ENCODE measurements around the gene FGFBP2. TPM values are rescaled to one million over a fixed set of nuclear protein-coding genes. Genes with fewer than 3 reads are reported as not detected.

The FGFBP2 gene
- total and polyA plus RNA-seq, 2 donors (not counting 1 experiment from before 2014, with no cell fraction given), result 0.59 to 0.82 TPM

- Histone ChIP-seq H3K9ac (ENCODE audit: low read length) (no peak overlapping the region), H3K9me3 (ENCODE audit: control extremely low read depth in 1 of 3, control insufficient read depth in 2 of 3, insufficient read depth in 1 of 3, low read length in 2 of 3) (no peaks in the 10 kb centered on the region), H3K4me1 (ENCODE audit: control insufficient read depth in 2 of 2, insufficient read depth in 2 of 2, low read length in 2 of 2) (no peaks in the 10 kb centered on the region), H3K4me3 (ENCODE audit: control extremely low read depth in 1 of 5, extremely low read depth in 1 of 5, insufficient read depth in 1 of 5, low read depth in 2 of 5, low read length in 4 of 5) (no peak overlapping the region), H3K27ac (ENCODE audit: low read length in 2 of 2) (no peak overlapping the region), H3K4me2 (replicated peaks; ENCODE audit: low read depth, low read length, poor library complexity, severe bottlenecking) (no peak overlapping the region), H2AFZ (ENCODE audit: insufficient read depth, low read depth, low read length, poor library complexity, severe bottlenecking) (no peak overlapping the region), H3K36me3 (replicated peaks in 1 of 2; ENCODE audit: control extremely low read depth in 1 of 2, control insufficient read depth in 1 of 2, extremely low read depth in 1 of 2, insufficient read depth in 2 of 2, low read length in 1 of 2) (no peaks in the 10 kb centered on the region), H3K27me3 (replicated peaks in 1 of 4; ENCODE audit: control extremely low read depth in 1 of 4, control insufficient read depth in 3 of 4, insufficient read depth in 4 of 4, low read length in 3 of 4) (peaks cover 0 to 2% (median 0%) of the 10 kb centered on the region in 4 experiments), H3K79me2 (ENCODE audit: control insufficient read depth, insufficient read depth, low read length) (no peaks in the 10 kb centered on the region), H4K20me1 (ENCODE audit: control insufficient read depth, insufficient read depth, low read length, poor library complexity, severe bottlenecking) (no peaks in the 10 kb centered on the region)
- Mint-ChIP-seq H3K27ac (no peak overlapping the region), H3K4me3 (no peak overlapping the region), H3K4me1 (peaks cover 12% of the 10 kb centered on the region), H3K9me3 (ENCODE audit: insufficient read depth) (no peaks in the 10 kb centered on the region), H3K27me3 (peaks cover 10% of the 10 kb centered on the region)
- TF ChIP-seq CTCF (IDR thresholded peaks at IDR 0.05), result no peak
- TF ChIP-seq EZH2 (IDR thresholded peaks at IDR 0.05; ENCODE audit: borderline replicate concordance, insufficient read depth, low read depth, low read length, poor library complexity, severe bottlenecking), result no peak
- ChIA-PET CTCF (no interaction called here), POLR2A (interaction anchor here (1.0 kb wide), 1 partner anchor 137 kb away, joined by 3 read pairs; no protein-coding TSS in a partner anchor)
- ATAC-seq (ENCODE audit: low read depth) (no peak), DNase-seq (no peak)
- WGBS (ENCODE audit: insufficient coverage), result 74% methylated on average over 4 of the region's 4 CpGs
- intact Hi-C loops (cut with micrococcal nuclease), result no loop called here
Observed at GRCh38 chr4:15936495-15936894, 26.5 kb downstream of the FGFBP2 start.

GRCh38 chr4:15935504-15936402 is 27.2 kb downstream of the FGFBP2 start:
- H3K79me2 ChIP-seq (ENCODE audit: control insufficient read depth, insufficient read depth, low read length), result no peaks in the 10 kb centered on the region
- H3K9me3 ChIP-seq (ENCODE audit: control extremely low read depth in 1 of 3, control insufficient read depth in 2 of 3, insufficient read depth in 1 of 3, low read length in 2 of 3), result no peaks in the 10 kb centered on the region
- no peak overlapping the region for H3K4me2 ChIP-seq (replicated peaks; ENCODE audit: low read depth, low read length, poor library complexity, severe bottlenecking)
- peaks cover 0 to 1% of the 10 kb centered on the region in 2 donors for H3K4me1 ChIP-seq (ENCODE audit: control insufficient read depth in 2 of 2, insufficient read depth in 2 of 2, low read length in 2 of 2)
- POLR2A ChIA-PET, result no interaction called here
- no peak for TF ChIP-seq CTCF (IDR thresholded peaks at IDR 0.05)
- TF ChIP-seq EZH2 (IDR thresholded peaks at IDR 0.05; ENCODE audit: borderline replicate concordance, insufficient read depth, low read depth, low read length, poor library complexity, severe bottlenecking), result no peak
- H3K27me3 ChIP-seq (replicated peaks in 1 of 4; ENCODE audit: control extremely low read depth in 1 of 4, control insufficient read depth in 3 of 4, insufficient read depth in 4 of 4, low read length in 3 of 4), result no peaks in the 10 kb centered on the region
- H3K9ac ChIP-seq (ENCODE audit: low read length), result no peak overlapping the region
- no peak overlapping the region for H3K27ac ChIP-seq (ENCODE audit: low read length in 2 of 2)
- H3K4me3 ChIP-seq (ENCODE audit: control extremely low read depth in 1 of 5, extremely low read depth in 1 of 5, insufficient read depth in 1 of 5, low read depth in 2 of 5, low read length in 4 of 5), result no peak overlapping the region
- Mint-ChIP-seq H3K27ac (no peak overlapping the region), H3K9me3 (ENCODE audit: insufficient read depth) (no peaks in the 10 kb centered on the region), H3K4me3 (no peak overlapping the region), H3K4me1 (peaks cover 20% of the 10 kb centered on the region), H3K27me3 (peaks cover 10% of the 10 kb centered on the region)
- DNase-seq (no peak), ATAC-seq (ENCODE audit: low read depth) (no peak)
- no peak overlapping the region for H2AFZ ChIP-seq (ENCODE audit: insufficient read depth, low read depth, low read length, poor library complexity, severe bottlenecking)
- intact Hi-C loops (cut with micrococcal nuclease), result no loop called here
- H4K20me1 ChIP-seq (ENCODE audit: control insufficient read depth, insufficient read depth, low read length, poor library complexity, severe bottlenecking), result no peaks in the 10 kb centered on the region
- no peaks in the 10 kb centered on the region for H3K36me3 ChIP-seq (replicated peaks in 1 of 2; ENCODE audit: control extremely low read depth in 1 of 2, control insufficient read depth in 1 of 2, extremely low read depth in 1 of 2, insufficient read depth in 2 of 2, low read length in 1 of 2)
- CTCF ChIA-PET, result no interaction called here
- 97% methylated on average over 8 of the region's 10 CpGs for WGBS (ENCODE audit: insufficient coverage)
